Measurements from ENCODE around the gene FASN. TPM values are rescaled to one million over a fixed set of nuclear protein-coding genes. Genes with fewer than 3 reads are reported as not detected.

FASN gene
- total RNA-seq, 1 donor from 2014 or later, result 262 TPM

DNA sequence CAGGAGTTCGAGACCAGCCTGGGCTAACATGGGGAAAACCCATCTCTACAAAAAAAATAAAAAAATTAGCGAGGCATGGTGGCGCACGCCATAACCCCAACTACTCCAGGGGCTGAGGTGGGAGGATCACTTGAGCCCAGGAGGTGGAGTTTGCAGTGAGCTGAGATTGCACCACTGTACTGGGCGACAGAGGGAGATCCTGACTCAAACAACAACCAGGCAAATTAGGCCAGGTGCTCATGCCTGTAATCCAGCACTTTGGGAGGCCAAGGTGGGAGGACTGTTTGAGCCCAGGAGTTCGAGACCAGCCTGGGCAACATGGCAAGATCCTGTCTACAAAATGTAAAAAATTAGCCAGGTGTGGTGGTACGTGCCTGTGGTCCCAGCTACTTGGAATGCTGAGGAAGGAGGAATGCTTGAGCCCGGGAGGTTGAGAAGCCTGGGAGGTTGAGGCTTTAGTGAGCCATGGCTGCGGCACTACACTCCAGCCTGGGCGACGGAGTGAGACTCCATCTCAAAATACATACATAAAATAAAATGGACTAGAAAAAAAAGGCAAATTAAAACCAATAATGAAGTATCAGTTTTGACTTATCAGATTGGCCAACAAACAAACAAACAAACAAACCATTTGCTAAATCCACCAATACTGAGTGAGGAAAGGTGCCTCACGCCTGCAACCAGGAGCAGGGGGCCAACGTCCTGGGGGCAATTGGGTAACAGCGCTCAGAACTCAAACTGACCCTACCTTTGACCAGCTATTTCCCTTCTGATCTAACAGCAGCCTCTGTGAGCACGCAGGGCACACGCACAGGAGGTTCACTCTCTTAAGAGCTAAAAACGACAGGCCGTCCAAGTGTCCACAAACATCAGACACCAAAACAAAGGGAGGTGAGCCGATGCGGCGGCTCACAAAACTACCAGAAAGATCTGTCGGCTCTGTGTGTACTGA, 19.4 kb upstream of the FASN start:
- no peak for DNase-seq

GRCh38 chr17:82116246-82116645, 18.2 kb upstream of the FASN start:
- no peak for DNase-seq

DNA sequence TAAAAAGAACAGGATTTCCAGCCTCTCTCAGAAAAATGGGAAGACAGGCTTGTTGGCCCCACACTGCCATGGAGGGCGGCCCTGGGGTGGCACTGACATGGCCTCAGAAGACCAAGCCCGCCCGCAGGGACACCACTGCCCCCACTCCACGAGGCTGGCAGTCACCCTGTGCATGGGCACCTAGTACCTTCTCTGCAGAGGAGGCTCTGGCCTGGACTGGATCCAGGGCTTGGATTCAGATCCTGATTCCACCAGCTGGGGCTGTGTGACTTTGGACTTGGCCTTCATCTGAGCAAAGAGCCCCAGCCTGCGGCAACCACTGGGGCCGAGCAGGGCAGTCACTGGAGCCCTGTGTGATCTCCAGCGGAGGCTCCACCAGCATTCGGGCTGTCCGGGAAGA, 16.8 kb upstream of the FASN start:
- DNase-seq, result no peak

- DNase-seq, result no peak
These were observed 16.4 kb upstream of the FASN start for GRCh38 chr17:82114447-82114846.

- no peak for DNase-seq
These were observed 15.9 kb upstream of the FASN start for GRCh38 chr17:82113941-82114340.

DNA sequence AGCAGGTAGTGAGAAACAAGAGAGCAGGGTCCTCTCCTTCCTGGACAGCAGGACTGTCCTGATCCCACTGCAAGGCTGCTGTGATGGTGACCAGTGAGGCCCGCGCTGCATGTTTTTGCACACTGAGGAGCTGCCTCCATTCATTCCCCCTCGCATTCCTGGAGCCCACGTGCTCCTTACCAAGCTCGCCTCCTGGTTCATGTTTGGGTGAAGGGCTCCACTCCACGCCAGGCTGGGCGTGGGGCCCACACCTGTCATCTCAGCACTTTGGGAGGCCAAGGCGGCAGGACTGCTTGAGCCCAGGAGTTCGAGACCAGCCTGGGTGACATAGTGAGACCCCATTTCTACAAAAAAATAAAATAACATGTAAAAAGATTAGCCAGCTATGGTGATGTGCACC, 15.4 kb upstream of the FASN start:
- no peak for DNase-seq

DNA sequence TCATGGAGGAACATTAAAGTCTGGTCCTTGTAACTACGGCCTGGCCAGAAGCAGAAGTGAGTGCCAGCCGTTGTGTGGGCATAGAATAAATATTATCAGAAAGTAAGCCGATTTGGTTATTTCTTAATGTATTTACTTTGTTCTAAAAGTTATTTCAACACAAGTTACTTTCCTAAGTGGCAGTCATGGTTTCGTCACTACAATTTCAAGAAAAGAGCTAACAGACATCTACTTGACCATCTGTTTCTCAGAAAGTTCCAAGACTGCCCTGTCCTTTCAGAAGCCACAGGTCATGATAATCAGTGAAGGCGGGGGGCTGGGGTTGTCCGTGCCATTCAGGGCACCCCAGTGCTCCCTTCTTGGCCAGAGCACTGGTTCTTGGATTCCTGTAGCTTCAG, 14.9 kb upstream of the FASN start:
- no peak for DNase-seq

DNA sequence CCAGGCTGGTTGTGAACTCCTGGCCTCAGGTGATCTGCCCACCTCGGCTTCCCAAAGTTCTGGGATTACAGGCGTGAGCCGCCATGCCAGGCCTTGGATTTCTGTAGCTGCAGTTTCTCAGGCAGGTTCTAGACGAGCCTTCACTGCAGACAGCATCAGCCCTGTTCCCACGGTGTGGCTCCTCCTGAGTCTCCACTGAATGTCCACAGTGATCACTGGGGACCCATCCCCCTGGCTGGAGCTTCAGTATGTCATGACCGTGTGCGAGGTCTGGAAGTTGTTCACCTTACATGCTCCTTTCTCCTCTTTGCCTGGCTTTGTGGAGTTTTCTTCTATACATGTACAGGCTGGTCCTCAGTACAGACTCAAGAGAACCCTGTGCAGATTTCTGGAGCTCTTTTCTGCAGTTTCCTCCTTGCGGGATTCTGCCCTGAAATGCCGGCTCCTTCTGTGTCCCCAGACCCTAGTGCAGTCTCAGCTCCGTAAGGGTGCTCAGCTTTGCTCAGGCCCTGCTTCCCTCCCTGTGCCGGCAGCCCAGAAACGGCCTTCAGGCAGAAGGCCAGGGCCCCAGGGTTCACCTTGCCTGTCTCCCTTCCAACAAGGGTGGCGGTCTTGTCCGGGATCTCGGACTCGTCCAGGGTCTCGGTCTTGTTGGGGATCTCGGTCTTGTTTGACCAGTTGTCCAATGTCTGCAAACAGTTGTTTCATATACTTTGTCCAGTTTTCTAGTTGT, 14.3 kb upstream of the FASN start:
- DNase-seq, result no peak

GRCh38 chr17:82110298-82110697, 12.3 kb upstream of the FASN start:
- DNase-seq, result no peak

DNA sequence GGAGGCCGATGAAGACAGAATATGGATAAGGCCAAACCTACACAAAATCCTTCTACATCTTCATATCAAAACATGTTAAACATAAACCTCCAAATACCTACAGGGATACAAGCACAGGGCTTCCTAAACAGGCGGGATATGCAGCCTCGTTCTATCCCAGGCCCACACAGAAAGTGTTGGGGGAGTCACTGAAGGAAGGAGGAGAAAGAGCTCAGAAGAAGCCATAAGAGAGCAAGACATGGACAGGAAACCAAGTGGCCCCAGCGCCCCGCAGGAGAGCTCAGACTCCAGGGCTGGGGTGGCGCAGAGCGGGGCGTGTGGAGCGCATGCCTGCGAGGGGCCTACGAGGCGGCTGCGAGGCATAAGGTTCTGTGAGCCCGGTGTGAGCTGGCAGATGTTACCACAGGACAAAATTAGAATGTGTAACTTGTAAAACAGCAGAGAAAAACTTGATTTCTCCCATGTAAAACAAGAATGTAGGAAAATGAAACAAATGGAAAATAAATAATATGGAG, 11.0 kb upstream of the FASN start:
- DNase-seq, result no peak

GRCh38 chr17:82108496-82108945, 10.5 kb upstream of the FASN start:
- no peak for DNase-seq

DNA sequence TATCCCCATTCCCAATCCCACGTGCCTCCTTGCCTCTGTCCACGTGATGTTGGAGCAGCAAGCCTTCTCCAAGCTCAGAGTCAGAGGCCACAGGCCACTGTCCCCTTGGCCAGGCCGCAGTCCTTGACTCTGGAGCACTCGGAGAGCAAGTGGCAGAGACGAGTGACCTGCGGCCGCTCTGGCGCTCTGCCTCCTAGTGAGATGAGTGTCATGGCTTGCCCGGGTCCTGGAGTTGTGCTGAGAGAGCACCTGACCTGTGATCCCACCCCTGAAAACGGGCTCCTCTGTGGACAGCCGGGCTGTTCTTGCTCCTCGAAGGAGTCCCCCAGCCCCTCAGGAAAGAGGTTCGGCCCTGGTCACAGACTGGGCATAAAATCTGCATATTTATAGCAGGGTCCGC, 10.0 kb upstream of the FASN start:
- DNase-seq, result no peak

GRCh38 chr17:82107341-82107860, 9.4 kb upstream of the FASN start:
- DNase-seq, result no peak

- DNase-seq, result no peak
These were observed 8.8 kb upstream of the FASN start for GRCh38 chr17:82106688-82107305.

GRCh38 chr17:82105882-82106687, 8.0 kb upstream of the FASN start:
- no peak for DNase-seq

DNA sequence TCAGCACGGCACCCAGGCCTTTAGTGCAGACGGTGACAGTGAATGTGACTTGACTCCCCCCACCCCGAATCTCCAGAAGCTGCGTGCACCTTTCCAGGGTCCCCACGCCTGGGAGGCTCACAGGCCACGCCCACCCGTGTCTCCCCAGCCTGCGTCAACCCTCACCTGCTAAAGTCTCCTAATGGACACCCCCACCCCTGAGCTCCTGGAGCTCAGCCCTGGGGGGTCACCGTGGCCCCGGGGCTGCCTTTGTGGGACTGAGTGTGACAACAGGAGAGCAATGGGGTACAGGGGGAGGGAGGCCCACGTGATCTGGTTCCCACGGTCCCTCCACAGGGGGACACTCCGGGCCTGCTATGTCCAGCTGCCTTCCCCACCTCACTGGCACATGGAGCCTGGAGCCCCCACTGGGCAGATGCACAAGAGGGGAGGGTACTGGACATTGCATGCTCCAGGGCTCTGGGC, 7.4 kb upstream of the FASN start:
- no peak for DNase-seq

DNA sequence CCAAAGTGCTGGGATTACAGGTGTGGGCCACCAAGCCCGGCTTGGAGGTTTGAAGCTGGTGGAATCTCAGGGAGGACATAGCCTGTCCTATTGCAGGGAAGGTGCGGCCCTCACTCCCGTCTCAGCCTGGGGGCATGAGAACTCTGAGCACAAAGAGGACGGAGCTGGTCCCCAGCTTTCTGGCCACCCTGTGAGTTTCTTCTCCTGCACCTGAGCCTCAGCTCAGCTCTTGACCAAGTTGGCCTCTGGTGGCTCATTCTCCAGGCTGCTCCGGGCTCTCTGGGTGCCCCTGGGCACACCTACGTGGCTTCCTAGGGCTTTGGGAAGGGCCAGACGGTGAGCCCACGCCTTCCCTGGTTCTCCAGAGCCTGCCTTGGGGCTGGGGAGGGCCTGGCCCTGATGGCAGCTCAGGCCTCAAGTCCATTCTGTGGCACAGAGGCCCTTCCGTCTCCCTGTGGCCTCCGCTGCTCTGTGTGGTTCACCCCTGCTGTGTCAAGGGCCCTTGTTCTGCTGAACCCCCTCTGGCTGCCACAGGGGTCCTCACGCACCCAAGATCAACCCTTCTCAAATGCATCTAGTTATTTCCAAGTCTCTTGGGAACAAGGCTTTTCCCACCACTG, 6.9 kb upstream of the FASN start:
- DNase-seq, result no peak

- peak; percentile 22 for DNase-seq
These were observed 5.8 kb upstream of the FASN start for GRCh38 chr17:82103553-82104451.

- no peak for DNase-seq
These were observed 4.0 kb upstream of the FASN start for GRCh38 chr17:82101767-82102679.
